Activated CD4-positive, alpha-beta memory T cell treated with anti-CD3 and anti-CD28 coated beads for 36 hours (primary cell): ENCODE data around the gene VDR. TPM values are rescaled to one million over a fixed set of nuclear protein-coding genes. Genes with fewer than 3 reads are reported as not detected.

Experiments
- CTCF ChIA-PET: fragments of 350-600 bp; sonication (Branson Sonifier 250); formaldehyde crosslinking; loops from one replicate; lab custom pipeline; 2021; ENCODE audit warnings: antibody characterized with exemption, inconsistent platforms; lab: Charles Lee
- POLR2A ChIA-PET: fragments of 350-600 bp; sonication (Branson Sonifier 250); formaldehyde crosslinking; loops from one replicate; lab custom pipeline; 2021; ENCODE audit warnings: antibody characterized with exemption; lab: Charles Lee
- DNase-seq: peaks from one replicate; pipeline ENCODE4 v3.0.0-alpha.2; 2020
- H3K27ac Mint-ChIP-seq: one replicate; pipeline ENCODE4 v1.8.0; 2021; ENCODE audit warnings: mixed read lengths
- H3K27me3 Mint-ChIP-seq: one replicate; pipeline ENCODE4 v1.8.0; 2021; ENCODE audit warnings: mixed read lengths
- H3K36me3 Mint-ChIP-seq: one replicate; pipeline ENCODE4 v1.8.0; 2021; ENCODE audit warnings: mixed read lengths
- H3K4me1 Mint-ChIP-seq: one replicate; pipeline ENCODE4 v1.8.0; 2021; ENCODE audit warnings: low read depth, mixed read lengths
- H3K4me3 Mint-ChIP-seq: one replicate; pipeline ENCODE4 v1.8.0; 2021; ENCODE audit warnings: mild to moderate bottlenecking, mixed read lengths
- H3K9me3 Mint-ChIP-seq: one replicate; pipeline ENCODE4 v1.8.0; 2021; ENCODE audit warnings: mixed read lengths
- intact Hi-C: fragments of 100-400 bp; cut with micrococcal nuclease; formaldehyde crosslinking; loops from one replicate; pipeline ENCODE4 v1.15.1; 2023
- total RNA-seq, 2 experiments: library from RNA; stranded (reverse); gene quantifications; one replicate each; pipeline ENCODE4 v1.2.3, GENCODE V29; 2021

The VDR gene
- total RNA-seq, 2 experiments from 2014 or later = 156 TPM

DNA sequence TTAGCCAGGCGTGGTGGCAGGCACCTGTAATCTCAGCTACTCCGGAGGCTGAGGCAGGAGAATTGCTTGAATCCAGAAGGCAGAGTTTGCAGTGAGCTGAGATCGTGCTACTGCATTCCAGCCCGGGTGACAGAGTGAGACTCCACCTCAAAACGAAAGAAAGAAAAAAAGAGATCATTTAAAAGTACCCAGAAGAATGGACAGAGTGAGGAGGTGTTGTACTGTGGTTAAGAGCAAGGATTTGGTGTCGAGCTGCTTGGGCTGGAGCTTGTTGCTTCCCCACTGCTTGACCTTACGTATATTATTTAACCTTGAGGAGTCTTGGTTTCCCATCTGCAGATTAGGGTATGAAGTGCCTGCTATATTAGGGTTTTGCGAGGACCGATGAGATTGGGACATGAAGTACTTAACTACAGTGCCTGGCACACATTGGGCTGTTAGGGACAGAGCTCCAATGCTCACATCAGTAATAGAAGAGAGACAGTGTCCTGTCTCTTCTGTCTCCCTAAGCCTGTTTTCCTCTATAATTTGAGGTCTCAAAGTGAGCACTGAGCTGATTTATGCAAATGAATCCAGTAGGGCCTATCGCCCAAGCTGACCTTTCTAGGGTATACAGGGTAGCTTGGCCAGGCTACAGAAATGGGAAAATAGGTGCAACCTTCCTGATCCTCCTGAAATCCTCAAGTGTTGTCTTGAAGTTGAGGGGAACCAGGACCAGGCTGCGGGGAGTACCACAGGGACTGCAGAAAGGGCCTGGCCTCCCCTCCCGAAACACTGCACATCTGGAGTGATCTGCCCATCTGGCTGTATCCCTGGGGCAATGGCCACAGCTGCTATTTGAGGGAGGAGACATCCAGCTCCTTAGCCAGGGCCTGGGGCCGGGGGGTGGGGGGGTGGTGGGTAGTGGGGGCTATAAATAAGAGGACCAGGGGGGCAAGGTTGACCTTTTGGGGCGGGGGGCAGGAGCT, 76.5 kb downstream of the VDR start:
- Mint-ChIP-seq H3K9me3 (no peaks in the 10 kb centered on the region), H3K27ac (peak overlapping the region; percentile 81), H3K27me3 (no peaks in the 10 kb centered on the region), H3K4me3 (no peak overlapping the region), H3K36me3 (peaks cover 2% of the 10 kb centered on the region), H3K4me1 (peaks cover 89% of the 10 kb centered on the region)
- intact Hi-C loops = no loop called here
- ChIA-PET POLR2A (interaction anchor here (1.1 to 10.5 kb wide), 6 partner anchors 10 to 121 kb away, joined by 3 to 540 read pairs (median 4); partner anchors contain the start of gene HDAC7), CTCF (interaction anchor here (2.1 to 17.3 kb wide), 4 partner anchors 10 to 86 kb away, joined by 7 to 795 read pairs (median 226); partner anchors contain the start of gene HDAC7)
- no peak for DNase-seq

DNA sequence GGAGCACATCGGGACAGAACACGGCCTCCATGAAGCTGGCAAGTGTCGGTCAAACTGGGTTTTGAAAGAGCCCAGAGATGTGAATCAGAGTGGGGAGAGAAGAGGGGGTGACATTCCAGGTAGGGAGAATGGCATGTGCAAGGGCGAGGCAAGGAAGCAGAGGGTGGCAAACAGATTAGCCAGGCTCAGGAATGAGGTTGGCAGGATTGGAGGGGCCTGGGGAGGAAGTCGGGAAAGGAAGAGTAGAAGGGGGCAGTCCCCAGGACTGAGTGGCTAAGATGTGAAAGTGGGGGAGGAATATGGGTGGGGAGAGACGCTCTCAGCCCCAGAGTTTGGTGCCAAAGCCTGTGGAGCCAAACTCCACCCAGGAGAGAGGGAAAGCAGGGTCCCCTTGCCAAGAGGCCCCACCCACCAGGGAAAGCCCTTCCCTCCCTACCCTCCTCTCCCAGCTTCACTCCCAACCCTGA, 79.6 kb downstream of the VDR start:
- Mint-ChIP-seq H3K4me3 (no peak overlapping the region), H3K36me3 (peaks cover 2% of the 10 kb centered on the region), H3K4me1 (peaks cover 87% of the 10 kb centered on the region), H3K27ac (peak overlapping the region; percentile 93), H3K9me3 (no peaks in the 10 kb centered on the region), H3K27me3 (no peaks in the 10 kb centered on the region)
- no peak for DNase-seq
- ChIA-PET CTCF (interaction anchor here (1.0 to 5.8 kb wide), 2 partner anchors 13 to 82 kb away, joined by 4 to 72 read pairs; no protein-coding TSS in a partner anchor), POLR2A (interaction anchor here (1.9 kb wide), 1 partner anchor 9 kb away, joined by 8 read pairs; no protein-coding TSS in a partner anchor)
- intact Hi-C loops = no loop called here

DNA sequence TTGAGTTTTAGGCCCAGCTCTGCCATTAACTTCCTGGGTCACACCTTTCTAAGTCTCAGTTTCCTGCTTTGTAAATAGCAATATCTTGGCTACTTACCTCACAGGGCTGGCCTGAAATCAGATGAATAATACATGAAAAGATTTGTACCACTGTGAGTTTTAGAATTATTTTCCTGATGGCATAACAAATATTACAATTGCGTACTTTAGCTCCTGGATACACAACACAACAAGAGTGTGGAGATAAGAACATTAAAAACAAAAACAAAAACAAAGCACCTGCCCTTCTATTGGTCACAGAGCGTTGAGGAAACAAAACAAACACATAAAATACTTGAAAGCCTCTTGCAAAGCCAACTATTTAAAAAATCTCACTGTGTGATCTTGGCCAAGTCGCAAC, 80.2 kb downstream of the VDR start:
- no peak for DNase-seq
- no peak overlapping the region for H3K4me3 Mint-ChIP-seq
- peak overlapping the region; percentile 93 for H3K27ac Mint-ChIP-seq
- no peaks in the 10 kb centered on the region for H3K9me3 Mint-ChIP-seq
- no peaks in the 10 kb centered on the region for H3K27me3 Mint-ChIP-seq
- H3K36me3 Mint-ChIP-seq = peaks cover 3% of the 10 kb centered on the region
- CTCF ChIA-PET = interaction anchor here (0.8 to 5.8 kb wide), 5 partner anchors 8 to 82 kb away, joined by 3 to 72 read pairs (median 4); no protein-coding TSS in a partner anchor
- intact Hi-C loops = loop anchor here (1.0 kb wide), 1 partner anchor 8 kb away; no protein-coding TSS in a partner anchor
- POLR2A ChIA-PET = interaction anchor here (0.9 to 1.9 kb wide), 2 partner anchors 8 to 9 kb away, joined by 4 to 8 read pairs; no protein-coding TSS in a partner anchor
- peaks cover 86% of the 10 kb centered on the region for H3K4me1 Mint-ChIP-seq

DNA sequence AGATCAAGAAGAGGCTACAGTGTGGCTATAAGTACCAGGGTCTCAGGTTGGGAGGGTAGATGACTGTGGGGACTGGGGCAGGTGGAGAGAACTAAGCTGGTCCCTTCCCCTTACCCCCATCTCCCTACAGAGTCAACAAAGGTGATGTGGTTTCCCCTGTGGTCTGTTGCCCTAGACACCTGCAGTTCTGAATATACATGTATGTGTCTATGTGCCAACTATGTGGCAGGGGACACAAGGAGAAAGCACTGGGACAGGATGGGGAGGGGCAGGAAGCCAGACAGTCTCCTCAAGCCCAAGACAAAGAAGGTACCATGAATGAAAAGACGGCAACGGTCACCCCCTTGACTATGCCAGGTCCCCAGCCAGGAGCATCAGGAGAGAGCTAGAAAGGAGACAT, 80.6 kb downstream of the VDR start:
- Mint-ChIP-seq H3K27ac (peak overlapping the region; percentile 93), H3K4me1 (peaks cover 82% of the 10 kb centered on the region), H3K4me3 (no peak overlapping the region), H3K27me3 (no peaks in the 10 kb centered on the region), H3K36me3 (peaks cover 3% of the 10 kb centered on the region), H3K9me3 (no peaks in the 10 kb centered on the region)
- ChIA-PET CTCF (interaction anchor here (0.8 to 5.8 kb wide), 5 partner anchors 9 to 81 kb away, joined by 3 to 72 read pairs (median 4); no protein-coding TSS in a partner anchor), POLR2A (interaction anchor here (0.9 to 1.9 kb wide), 2 partner anchors 8 to 10 kb away, joined by 4 to 8 read pairs; no protein-coding TSS in a partner anchor)
- peak; percentile 53 for DNase-seq
- intact Hi-C loops = loop anchor here (1.0 kb wide), 1 partner anchor 8 kb away; no protein-coding TSS in a partner anchor

GRCh38 chr12:47823422-47824086, 81.2 kb downstream of the VDR start:
- Mint-ChIP-seq H3K4me3 (no peak overlapping the region), H3K27ac (peak overlapping the region; percentile 93), H3K4me1 (peaks cover 76% of the 10 kb centered on the region), H3K9me3 (no peaks in the 10 kb centered on the region), H3K36me3 (peaks cover 7% of the 10 kb centered on the region), H3K27me3 (no peaks in the 10 kb centered on the region)
- no peak for DNase-seq
- intact Hi-C loops = loop anchor here (1.0 kb wide), 1 partner anchor 9 kb away; no protein-coding TSS in a partner anchor
- ChIA-PET CTCF (interaction anchor here (1.5 to 28.1 kb wide), 3 partner anchors 10 to 14 kb away, joined by 4 to 795 read pairs (median 72); no protein-coding TSS in a partner anchor), POLR2A (interaction anchor here (0.8 to 16.2 kb wide), 3 partner anchors 8 to 11 kb away, joined by 3 to 540 read pairs (median 8); no protein-coding TSS in a partner anchor)

DNA sequence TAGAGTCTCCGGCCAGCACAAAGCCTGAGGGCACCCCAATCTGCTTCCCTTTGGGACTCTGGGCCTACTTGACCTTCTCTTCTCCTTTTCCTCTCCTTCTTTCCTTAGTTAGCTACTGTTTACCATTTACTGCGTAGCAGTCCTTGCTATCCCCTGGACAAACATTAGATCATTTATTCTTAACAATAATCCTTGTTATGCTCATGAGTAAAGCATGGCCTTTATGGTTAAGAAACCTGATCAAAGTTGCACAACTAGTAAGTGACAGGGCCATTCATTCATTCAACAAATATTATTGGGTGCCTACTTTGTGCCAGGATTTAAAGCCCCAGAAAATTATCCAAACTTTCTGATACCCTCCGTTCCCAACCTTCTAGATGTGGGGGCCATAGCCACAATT, 81.9 kb downstream of the VDR start:
- ChIA-PET POLR2A (interaction anchor here (0.6 to 16.2 kb wide), 4 partner anchors 8 to 1195 kb away, joined by 3 to 540 read pairs (median 46); no protein-coding TSS in a partner anchor), CTCF (interaction anchor here (0.5 to 28.1 kb wide), 4 partner anchors 10 to 616 kb away, joined by 3 to 795 read pairs (median 6); no protein-coding TSS in a partner anchor)
- intact Hi-C loops = no loop called here
- no peak for DNase-seq
- H3K9me3 Mint-ChIP-seq = no peaks in the 10 kb centered on the region
- no peak overlapping the region for H3K4me3 Mint-ChIP-seq
- peaks cover 14% of the 10 kb centered on the region for H3K36me3 Mint-ChIP-seq
- H3K4me1 Mint-ChIP-seq = peaks cover 73% of the 10 kb centered on the region
- H3K27me3 Mint-ChIP-seq = no peaks in the 10 kb centered on the region
- H3K27ac Mint-ChIP-seq = peak overlapping the region; percentile 13

- Mint-ChIP-seq H3K9me3 (no peaks in the 10 kb centered on the region), H3K4me3 (no peak overlapping the region), H3K36me3 (peaks cover 19% of the 10 kb centered on the region), H3K27me3 (no peaks in the 10 kb centered on the region), H3K4me1 (peaks cover 72% of the 10 kb centered on the region), H3K27ac (peak overlapping the region; percentile 13)
- POLR2A ChIA-PET = interaction anchor here (0.6 to 16.2 kb wide), 5 partner anchors 9 to 1196 kb away, joined by 3 to 540 read pairs (median 3); partner anchors contain the start of gene RPAP3
- DNase-seq = no peak
- intact Hi-C loops = no loop called here
- CTCF ChIA-PET = interaction anchor here (0.5 to 28.1 kb wide), 5 partner anchors 9 to 615 kb away, joined by 3 to 795 read pairs (median 4); no protein-coding TSS in a partner anchor
These were observed 82.4 kb downstream of the VDR start for GRCh38 chr12:47822401-47822800.

- Mint-ChIP-seq H3K4me3 (peak overlapping the region; percentile 94), H3K4me1 (peaks cover 70% of the 10 kb centered on the region), H3K36me3 (peaks cover 26% of the 10 kb centered on the region), H3K9me3 (no peaks in the 10 kb centered on the region), H3K27ac (peak overlapping the region; percentile 99), H3K27me3 (no peaks in the 10 kb centered on the region)
- intact Hi-C loops = no loop called here
- no peak for DNase-seq
- CTCF ChIA-PET = interaction anchor here (1.1 to 28.1 kb wide), 3 partner anchors 13 to 41 kb away, joined by 3 to 795 read pairs (median 7); no protein-coding TSS in a partner anchor
- POLR2A ChIA-PET = interaction anchor here (0.8 to 16.2 kb wide), 6 partner anchors 8 to 115 kb away, joined by 3 to 540 read pairs (median 4); partner anchors contain the start of gene RPAP3
These were observed 83.5 kb downstream of the VDR start for GRCh38 chr12:47821346-47821706.

- Mint-ChIP-seq H3K27me3 (no peaks in the 10 kb centered on the region), H3K36me3 (peaks cover 29% of the 10 kb centered on the region), H3K9me3 (no peaks in the 10 kb centered on the region), H3K4me1 (peaks cover 68% of the 10 kb centered on the region), H3K4me3 (peak overlapping the region; percentile 94), H3K27ac (peak overlapping the region; percentile 99)
- ChIA-PET POLR2A (interaction anchor here (1.3 to 16.2 kb wide), 3 partner anchors 10 to 47 kb away, joined by 3 to 540 read pairs (median 90); no protein-coding TSS in a partner anchor), CTCF (interaction anchor here (0.7 to 28.1 kb wide), 5 partner anchors 10 to 78 kb away, joined by 3 to 795 read pairs (median 6); no protein-coding TSS in a partner anchor)
- intact Hi-C loops = no loop called here
- no peak for DNase-seq
These were observed 84.0 kb downstream of the VDR start for GRCh38 chr12:47820631-47821345.
